ENCODE data around the gene MYBPC2. TPM values are rescaled to one million over a fixed set of nuclear protein-coding genes. Genes with fewer than 3 reads are reported as not detected.
A peak's percentile ranks its signal among the peaks of the same experiment; 100 is the strongest.

MYBPC2 gene
- total RNA-seq, 1 experiment from 2014 or later, result 0.18 TPM

DNA sequence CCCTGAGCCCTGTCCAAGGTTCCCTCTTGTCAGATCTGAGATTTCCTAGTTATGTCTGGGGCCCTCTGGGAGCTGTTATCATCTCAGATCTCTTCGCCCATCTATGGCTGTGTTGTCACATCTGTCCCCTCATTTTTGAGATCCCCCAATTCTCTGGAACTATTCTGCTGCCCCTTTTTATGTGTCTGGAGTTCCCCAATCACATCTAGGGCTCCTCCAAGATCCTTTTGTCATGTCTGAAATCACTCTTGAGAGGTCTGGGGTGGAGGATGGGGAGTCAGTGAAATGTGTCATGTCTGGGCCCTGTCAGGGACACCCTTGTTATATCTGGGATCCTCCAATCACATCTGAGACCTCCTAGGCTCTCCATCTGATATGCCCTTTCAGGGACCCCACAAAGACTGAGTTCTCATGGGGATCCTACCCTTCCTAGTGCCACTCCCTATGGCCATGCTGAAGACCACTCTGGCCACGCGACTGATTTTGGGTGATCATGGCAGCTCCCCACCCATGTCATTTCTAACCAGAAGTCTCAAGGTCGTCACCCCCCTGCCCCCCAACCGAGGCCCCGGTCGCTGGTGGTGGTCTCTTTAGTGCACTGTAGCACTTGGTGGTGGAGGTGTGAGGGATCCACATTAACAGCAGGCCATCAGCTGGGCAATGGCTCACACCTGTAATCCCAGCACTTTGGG lies 3.8 kb upstream of the MYBPC2 start:
- H3K9me3 ChIP-seq (ENCODE audit: control insufficient read depth, insufficient read depth, low read depth, low read length), result no peaks in the 10 kb centered on the region
- DNase-seq (ENCODE audit: low read depth, low spot score) (no peak), ATAC-seq (no peak)
- no peaks in the 10 kb centered on the region for H3K36me3 ChIP-seq (ENCODE audit: control insufficient read depth, insufficient read depth, low read length)
- intact Hi-C loops (cut with micrococcal nuclease; ENCODE audit: unreplicated experiment) (no loop called here), in situ Hi-C loops (cut with HindIII; ENCODE audit: low pct_unique_long_range_greater_than_20kb, low sequenced_read_pairs) (no loop called here)
- no peak overlapping the region for H3K4me3 ChIP-seq (ENCODE audit: low read depth in 2 of 2, low read length in 2 of 2)
- BruUV-seq (replicated peaks), result no TSS peak
- H3K27ac ChIP-seq (ENCODE audit: low read length), result no peak overlapping the region
- no peaks in the 10 kb centered on the region for H3K4me1 ChIP-seq (ENCODE audit: control insufficient read depth, insufficient read depth, low read length)
- ChIA-PET POLR2A (interaction anchor here (0.5 kb wide), 1 partner anchor 27 kb away, joined by 3 read pairs; no protein-coding TSS in a partner anchor), CTCF (no interaction called here)
- no peak for TF ChIP-seq SIN3A (IDR thresholded peaks at IDR 0.05; ENCODE audit: borderline replicate concordance, insufficient read depth, low read depth, low read length)
- TF ChIP-seq TCF7L2 (IDR thresholded peaks at IDR 0.05; ENCODE audit: low read depth, low read length), result no peak
- no peak for TF ChIP-seq REST (IDR thresholded peaks at IDR 0.05; ENCODE audit: insufficient read depth in 1 of 2, low read depth in 2 of 2, low read length in 1 of 2)
- TF ChIP-seq POLR2AphosphoS5 (IDR thresholded peaks at IDR 0.05; ENCODE audit: low read depth, low read length), result no peak
- TF ChIP-seq, protein P1, sequence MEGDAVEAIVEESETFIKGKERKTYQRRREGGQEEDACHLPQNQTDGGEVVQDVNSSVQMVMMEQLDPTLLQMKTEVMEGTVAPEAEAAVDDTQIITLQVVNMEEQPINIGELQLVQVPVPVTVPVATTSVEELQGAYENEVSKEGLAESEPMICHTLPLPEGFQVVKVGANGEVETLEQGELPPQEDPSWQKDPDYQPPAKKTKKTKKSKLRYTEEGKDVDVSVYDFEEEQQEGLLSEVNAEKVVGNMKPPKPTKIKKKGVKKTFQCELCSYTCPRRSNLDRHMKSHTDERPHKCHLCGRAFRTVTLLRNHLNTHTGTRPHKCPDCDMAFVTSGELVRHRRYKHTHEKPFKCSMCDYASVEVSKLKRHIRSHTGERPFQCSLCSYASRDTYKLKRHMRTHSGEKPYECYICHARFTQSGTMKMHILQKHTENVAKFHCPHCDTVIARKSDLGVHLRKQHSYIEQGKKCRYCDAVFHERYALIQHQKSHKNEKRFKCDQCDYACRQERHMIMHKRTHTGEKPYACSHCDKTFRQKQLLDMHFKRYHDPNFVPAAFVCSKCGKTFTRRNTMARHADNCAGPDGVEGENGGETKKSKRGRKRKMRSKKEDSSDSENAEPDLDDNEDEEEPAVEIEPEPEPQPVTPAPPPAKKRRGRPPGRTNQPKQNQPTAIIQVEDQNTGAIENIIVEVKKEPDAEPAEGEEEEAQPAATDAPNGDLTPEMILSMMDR (IDR thresholded peaks at IDR 0.05), result no peak
- no peaks in the 10 kb centered on the region for H3K27me3 ChIP-seq (ENCODE audit: control insufficient read depth, insufficient read depth, low read length)

DNA sequence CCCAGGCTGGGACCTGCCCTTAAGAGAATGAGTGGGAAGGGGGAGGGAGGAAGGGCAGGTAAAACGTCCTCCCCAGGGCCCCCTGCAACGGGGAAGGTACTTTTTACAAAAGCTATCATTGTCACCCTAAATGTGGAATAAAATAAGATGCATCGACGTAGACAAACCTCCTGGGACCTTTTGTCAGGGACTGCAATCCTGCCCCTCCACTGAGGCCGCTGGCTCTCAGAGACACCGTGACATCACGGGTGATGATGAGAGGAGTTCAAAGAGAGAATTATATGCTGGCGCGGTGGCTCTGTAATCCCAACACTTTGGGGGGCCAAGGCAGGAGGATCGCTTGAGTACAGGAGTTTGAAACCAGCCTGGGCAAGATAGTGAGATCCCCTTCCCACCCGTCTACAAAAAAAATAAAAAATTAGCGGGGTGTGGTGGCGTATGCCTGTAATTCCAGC lies 1.8 kb upstream of the MYBPC2 start:
- POLR2A ChIA-PET, result interaction anchor here (0.5 kb wide), 1 partner anchor 233 kb away, joined by 4 read pairs; no protein-coding TSS in a partner anchor
- CTCF ChIA-PET, result no interaction called here
- no peak for ATAC-seq
- Histone ChIP-seq H3K4me3 (ENCODE audit: low read depth in 2 of 2, low read length in 2 of 2) (peak overlapping the region; percentile 41 to 64; a peak in 3 of 4 replicates), H3K36me3 (ENCODE audit: control insufficient read depth, insufficient read depth, low read length) (no peaks in the 10 kb centered on the region), H3K27ac (ENCODE audit: low read length) (no peak overlapping the region), H3K9me3 (ENCODE audit: control insufficient read depth, insufficient read depth, low read depth, low read length) (no peaks in the 10 kb centered on the region), H3K27me3 (ENCODE audit: control insufficient read depth, insufficient read depth, low read length) (no peaks in the 10 kb centered on the region), H3K4me1 (ENCODE audit: control insufficient read depth, insufficient read depth, low read length) (no peaks in the 10 kb centered on the region)
- DNase-seq (ENCODE audit: low read depth, low spot score), result no peak
- intact Hi-C loops (cut with micrococcal nuclease; ENCODE audit: unreplicated experiment) (no loop called here), in situ Hi-C loops (cut with HindIII; ENCODE audit: low pct_unique_long_range_greater_than_20kb, low sequenced_read_pairs) (no loop called here)
- BruUV-seq (replicated peaks), result no TSS peak
- TF ChIP-seq TCF7L2 (IDR thresholded peaks at IDR 0.05; ENCODE audit: low read depth, low read length) (no peak), SIN3A (IDR thresholded peaks at IDR 0.05; ENCODE audit: borderline replicate concordance, insufficient read depth, low read depth, low read length) (no peak), POLR2AphosphoS5 (IDR thresholded peaks at IDR 0.05; ENCODE audit: low read depth, low read length) (no peak), REST (IDR thresholded peaks at IDR 0.05; ENCODE audit: insufficient read depth in 1 of 2, low read depth in 2 of 2, low read length in 1 of 2) (no peak)
- TF ChIP-seq, protein P1 (IDR thresholded peaks at IDR 0.05), result no peak
